GM12891 (cell line): ENCODE data around the gene FIG4.

Experiments
- POLR2A ChIP-seq: IDR thresholded peaks from 2 replicates; pipeline ENCODE4 v1.6.1; 2011; ENCODE audit warnings: low read depth, low read length, control low read depth
- POLR2AphosphoS5 ChIP-seq: IDR thresholded peaks from 2 replicates; pipeline ENCODE4 v1.6.1; 2011; ENCODE audit warnings: low read depth, low read length, control low read depth
- TAF1 ChIP-seq: IDR thresholded peaks from 2 replicates; pipeline ENCODE4 v1.6.1; 2011; ENCODE audit warnings: low read depth, low read length, control low read depth

- no peak for TF ChIP-seq POLR2AphosphoS5
- no peak for TF ChIP-seq TAF1
- no peak for TF ChIP-seq POLR2A
Measured at GRCh38 chr6:109864050-109864449, 173.0 kb downstream of the FIG4 start.
